H1 (cell line): ENCODE measurements around the gene KRT84. TPM values are rescaled to one million over a fixed set of nuclear protein-coding genes. Genes with fewer than 3 reads are reported as not detected.

Experiments
- CBX8 ChIP-seq: fragments of 300-800, 300-1000 bp; sonication (generic); IDR thresholded peaks from 2 replicates; pipeline ENCODE4 v1.7.1; 2016; ENCODE audit warnings: low read depth, low read length, borderline replicate concordance
- CHD2 ChIP-seq: IDR thresholded peaks from 2 replicates; pipeline ENCODE4 v1.6.1; 2012; ENCODE audit warnings: low read length, improper control_type of control experiment
- JUND ChIP-seq: IDR thresholded peaks from 2 replicates; pipeline ENCODE4 v1.6.1; 2011; ENCODE audit warnings: mild to moderate bottlenecking, improper control_type of control experiment, low read length
- POU5F1 ChIP-seq: IDR thresholded peaks from 2 replicates; pipeline ENCODE4 v1.6.1; 2011; ENCODE audit warnings: low read depth, mild to moderate bottlenecking, low read length, moderate library complexity
- RNF2 ChIP-seq: fragments of 200-900, 300-1000 bp; sonication (generic); IDR thresholded peaks from 2 replicates; pipeline ENCODE4 v1.7.1; 2016; ENCODE audit warnings: borderline replicate concordance, low read depth, mild to moderate bottlenecking, antibody characterized with exemption, low read length; ENCODE audit not compliant: poor library complexity, severe bottlenecking; ENCODE audit errors: missing control alignments
- SAP30 ChIP-seq: fragments of 300-600 bp; sonication (generic); IDR thresholded peaks from 2 replicates; pipeline ENCODE4 v1.7.1; 2012; ENCODE audit warnings: low read length, moderate library complexity, mild to moderate bottlenecking, inconsistent platforms; ENCODE audit not compliant: insufficient read depth, insufficient replicate concordance
- SP1 ChIP-seq: IDR thresholded peaks from 2 replicates; pipeline ENCODE4 v1.6.1; 2011; ENCODE audit warnings: low read depth, low read length
- TAF1 ChIP-seq: IDR thresholded peaks from 2 replicates; pipeline ENCODE4 v1.6.1; 2011; ENCODE audit warnings: mild to moderate bottlenecking, low read depth, low read length
- polyA plus RNA-seq, 7 experiments: library from polyadenylated mRNA; depleted of rRNA in 3 of 7; stranded (reverse) in 5 of 7; unstranded in 2 of 7; fragments of >200 nt in 5 of 7; fragments of 200-250 nt in 2 of 7; gene quantifications; 1 replicate in 5 of 7; 2 replicates in 1 of 7; 4 replicates in 1 of 7; pipeline versions ENCODE4 v1.2.1 to v1.2.3, GENCODE V29; 2011 to 2013; ENCODE audit warnings: missing spikeins in 2 of 7, mixed read lengths in 2 of 7
- total RNA-seq: library from RNA; stranded (reverse); fragmentation: NEBNext Ultra II Directional; extraction: Animal tissue kit (Norgen Biotek cat#: 25700); gene quantifications from 2 replicates; pipeline ENCODE4 v1.2.1, GENCODE V29; 2021

Gene KRT84
- total and polyA plus RNA-seq, 2 of the 8 experiments (the other 6 are each of a cell fraction or from before 2014, with no cell fraction given), result not detected

DNA sequence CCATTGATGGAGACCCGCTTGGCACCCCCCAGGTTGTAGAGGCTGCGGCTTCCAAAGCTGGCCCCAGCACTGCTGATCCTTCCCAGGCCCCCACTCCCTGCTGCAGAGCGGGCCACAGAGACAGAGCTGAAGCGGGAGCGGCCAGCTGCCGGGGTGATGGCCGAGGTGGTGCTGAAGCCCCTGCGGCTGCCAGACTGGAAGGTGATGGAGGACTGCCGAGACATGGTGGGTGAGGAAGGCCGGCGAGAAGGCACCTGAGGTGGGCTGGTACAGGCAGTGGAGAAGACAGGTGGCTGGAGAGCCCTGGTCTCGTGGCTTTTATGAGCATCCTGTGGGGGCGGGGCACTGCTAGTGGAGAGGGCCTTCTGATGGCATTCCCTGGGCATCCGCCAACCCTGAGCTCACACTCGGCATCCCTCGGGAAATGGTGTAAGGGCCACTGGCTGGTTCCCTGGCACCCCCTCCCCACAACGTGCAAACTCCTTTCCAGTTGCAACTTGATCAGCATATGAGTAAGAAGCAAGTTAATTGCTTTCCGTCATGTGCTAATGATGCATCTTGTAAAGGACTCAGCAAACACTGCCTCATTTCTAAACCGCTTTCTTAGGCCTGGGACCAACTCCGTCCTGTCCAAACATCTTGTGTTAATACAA is 48.8 kb upstream of the KRT84 start, which contains the start of gene KRT75 (continued):
- TF ChIP-seq CHD2 (no peak), JUND (no peak), RNF2 (no peak), SP1 (no peak), SAP30 (no peak), POU5F1 (no peak), CBX8 (no peak), TAF1 (no peak)
